Right forelimb (tissue), 1 donor: ENCODE measurements around the gene SLC7A5.
"Not testable (repeated sequence)": the region's sequence is repeated elsewhere in the genome, so short reads cannot be mapped to it uniquely, and the experiment has no call there.

ENCODE experiments used
- DNase-seq: peaks from one replicate; pipeline ENCODE4 v3.0.0-alpha.2; 2018

The SLC7A5 gene

DNA sequence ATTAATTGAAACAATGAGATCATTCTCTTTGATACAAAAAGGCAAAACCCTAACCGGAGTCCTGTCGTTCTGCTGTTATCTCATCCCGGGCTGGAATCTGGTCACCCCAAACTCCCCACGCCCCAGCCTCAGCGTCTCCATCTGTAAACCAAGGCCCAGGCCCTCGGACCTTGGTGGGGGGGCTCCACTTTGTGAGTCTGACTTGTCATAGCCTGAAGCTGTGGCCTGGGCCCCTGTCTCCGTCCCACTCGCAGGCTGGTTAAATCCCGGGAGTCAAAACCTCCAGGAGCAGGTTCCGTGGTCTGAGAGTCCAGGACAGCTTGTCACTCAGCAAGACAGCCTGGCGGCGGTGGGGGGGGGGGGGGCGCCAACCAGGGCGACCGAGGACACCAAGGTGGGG lies 50.0 kb downstream of the SLC7A5 start:
- DNase-seq = no peak

DNA sequence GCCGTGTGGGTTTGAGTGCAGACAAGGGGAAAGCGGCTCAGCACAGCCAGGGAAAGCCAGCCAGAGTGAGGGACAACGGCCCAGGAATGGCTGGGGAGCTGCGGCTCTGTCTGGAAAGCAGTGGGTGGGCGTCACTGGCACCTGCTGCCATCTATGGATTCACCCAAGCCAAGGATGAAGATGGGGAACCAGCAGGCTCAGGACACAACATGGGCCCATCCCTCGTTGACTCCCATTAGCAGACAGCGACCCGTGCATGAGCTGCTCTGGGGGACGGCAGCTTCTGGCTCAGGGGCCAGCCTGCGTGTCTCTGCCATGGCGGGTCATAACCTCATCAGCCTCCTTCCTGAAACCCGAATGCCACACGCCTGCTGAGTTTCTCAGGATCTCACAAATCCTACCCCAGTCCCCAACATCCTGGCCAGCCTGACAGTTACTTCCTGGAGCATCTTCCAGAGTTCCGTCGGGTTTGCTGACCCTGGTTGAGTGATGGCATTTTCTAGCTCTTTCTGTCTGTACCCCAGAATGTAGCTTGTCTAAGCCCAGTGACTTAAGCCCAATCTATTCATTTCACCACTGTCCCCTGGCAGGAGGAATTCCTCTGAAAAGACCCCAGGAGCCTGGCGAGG lies 50.7 kb downstream of the SLC7A5 start:
- no peak for DNase-seq

DNA sequence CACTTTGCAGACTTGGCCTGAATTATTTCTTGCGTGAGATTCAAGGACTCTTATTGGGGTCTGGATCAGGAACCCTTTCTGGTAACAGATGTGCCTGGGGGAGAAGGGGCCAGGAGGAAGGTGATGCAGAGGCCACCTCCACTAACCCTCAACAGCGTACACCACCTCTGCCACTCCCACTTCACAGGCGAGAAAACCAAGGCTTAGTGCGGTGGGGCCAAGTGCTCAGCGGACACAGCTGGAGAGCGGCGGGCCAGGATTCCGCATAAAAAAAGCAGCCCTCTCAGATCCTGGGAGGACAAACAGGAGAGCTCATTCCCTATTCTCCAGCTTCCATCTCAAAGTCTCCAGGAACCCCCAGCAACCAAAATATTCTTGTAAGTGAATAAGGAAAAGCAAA lies 51.4 kb downstream of the SLC7A5 start:
- DNase-seq = no peak

DNA sequence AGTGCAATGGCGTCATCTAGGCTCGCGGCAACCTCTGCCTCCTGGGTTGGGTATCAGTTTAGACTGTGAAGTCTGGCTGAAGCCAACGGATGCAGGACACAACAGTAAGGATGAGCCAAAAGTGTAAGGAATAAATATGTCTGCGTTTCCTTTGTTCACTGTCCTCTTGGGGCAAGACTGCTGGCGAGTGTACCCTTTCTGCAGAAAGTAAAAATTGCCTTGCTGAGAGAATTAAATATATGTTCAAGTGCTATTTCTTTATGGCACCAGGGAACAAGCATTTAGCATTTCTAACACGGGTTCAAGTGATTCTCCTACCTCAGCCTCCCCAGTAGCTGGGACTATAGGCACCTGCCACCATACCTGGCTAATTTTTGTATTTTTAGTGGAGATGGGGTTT lies 51.9 kb downstream of the SLC7A5 start:
- DNase-seq = not testable (repeated sequence)

DNA sequence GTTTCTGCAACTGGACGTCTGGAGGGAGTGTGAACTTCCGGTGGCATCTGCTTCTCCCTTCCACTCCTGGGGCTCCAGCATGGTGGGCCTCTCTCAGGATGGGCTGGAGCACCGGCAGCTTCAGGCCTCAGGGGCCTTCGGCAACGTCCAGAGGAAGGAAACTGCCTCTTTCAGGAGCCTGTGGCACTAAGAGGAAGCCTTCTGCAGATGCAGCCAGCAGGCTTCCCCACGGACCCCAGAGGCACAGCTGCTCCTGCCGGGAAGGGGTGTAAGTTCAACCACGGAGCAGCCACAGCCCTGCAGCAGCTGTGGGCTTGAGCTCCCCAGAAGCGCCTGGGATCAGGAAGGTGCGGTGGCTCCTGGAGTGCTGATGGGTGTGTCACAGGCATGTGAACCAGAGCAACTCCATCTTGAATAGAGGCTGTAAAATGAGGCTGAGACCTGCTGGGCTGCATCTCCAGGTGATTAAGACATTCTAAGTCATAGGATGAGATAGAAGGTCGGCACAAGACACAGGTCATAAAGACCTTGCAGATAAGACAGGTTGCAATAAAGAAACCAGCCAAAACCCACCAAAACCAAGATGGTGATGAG lies 52.7 kb downstream of the SLC7A5 start:
- DNase-seq = no peak

DNA sequence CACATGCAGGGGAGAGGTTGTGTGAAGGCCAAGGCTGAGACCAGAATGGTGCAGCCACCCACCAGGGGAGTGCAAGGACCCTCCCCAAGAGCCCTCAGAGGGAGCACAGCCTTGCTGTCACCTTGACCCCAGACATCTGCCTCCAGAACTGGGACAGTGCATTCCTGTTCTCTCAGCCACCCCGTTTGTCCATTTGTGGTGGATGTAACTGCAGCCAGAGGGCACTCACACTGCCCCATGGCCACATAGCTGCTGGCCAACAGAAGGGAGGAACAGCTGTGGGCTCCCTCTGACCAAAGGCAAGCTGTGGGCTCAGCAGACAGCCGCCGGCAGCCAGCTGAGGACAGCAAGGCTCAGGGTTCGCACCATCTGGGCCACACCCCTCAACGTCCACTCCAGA lies 53.7 kb downstream of the SLC7A5 start:
- DNase-seq = no peak

DNA sequence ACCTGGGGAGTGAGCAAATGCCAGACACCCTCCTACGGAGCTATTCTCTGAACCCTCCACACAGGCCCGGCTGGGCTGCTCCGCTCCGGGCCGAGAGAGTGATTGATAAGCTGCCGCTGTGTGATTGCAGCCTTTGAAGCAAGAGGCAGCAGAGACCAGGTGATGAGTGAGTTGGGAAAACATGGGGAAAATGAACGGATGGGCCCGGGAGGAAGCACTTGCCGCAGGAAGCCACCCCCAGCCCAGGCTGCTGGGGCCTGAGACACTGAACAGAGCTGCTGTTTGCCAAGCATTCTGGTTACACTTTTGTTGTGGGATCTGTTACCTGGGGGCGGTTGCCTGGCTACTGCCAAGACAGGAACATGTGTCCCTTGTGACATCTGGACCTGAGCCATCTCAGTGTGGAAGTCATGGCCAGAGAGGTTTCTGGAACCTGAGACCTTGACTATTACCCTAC lies 57.1 kb downstream of the SLC7A5 start:
- DNase-seq = no peak

DNA sequence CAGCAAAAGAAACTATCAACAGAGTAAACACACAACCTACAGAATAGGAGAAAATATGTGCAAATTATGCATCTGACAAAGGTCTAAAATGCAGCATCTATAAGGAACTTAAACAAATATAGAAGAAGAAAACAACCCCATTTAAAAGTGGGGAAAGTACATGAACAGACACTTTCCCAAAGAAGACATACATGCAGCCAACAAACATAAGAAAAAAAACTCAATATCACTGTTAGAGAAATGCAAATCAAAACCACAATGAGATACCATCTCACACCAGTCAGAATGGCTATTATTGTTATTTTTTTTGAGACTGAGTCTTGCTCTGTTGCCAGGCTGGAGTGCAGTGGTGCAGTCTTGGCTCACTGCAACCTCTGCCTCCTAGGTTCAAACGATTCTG lies 57.9 kb downstream of the SLC7A5 start:
- not testable (repeated sequence) for DNase-seq

DNA sequence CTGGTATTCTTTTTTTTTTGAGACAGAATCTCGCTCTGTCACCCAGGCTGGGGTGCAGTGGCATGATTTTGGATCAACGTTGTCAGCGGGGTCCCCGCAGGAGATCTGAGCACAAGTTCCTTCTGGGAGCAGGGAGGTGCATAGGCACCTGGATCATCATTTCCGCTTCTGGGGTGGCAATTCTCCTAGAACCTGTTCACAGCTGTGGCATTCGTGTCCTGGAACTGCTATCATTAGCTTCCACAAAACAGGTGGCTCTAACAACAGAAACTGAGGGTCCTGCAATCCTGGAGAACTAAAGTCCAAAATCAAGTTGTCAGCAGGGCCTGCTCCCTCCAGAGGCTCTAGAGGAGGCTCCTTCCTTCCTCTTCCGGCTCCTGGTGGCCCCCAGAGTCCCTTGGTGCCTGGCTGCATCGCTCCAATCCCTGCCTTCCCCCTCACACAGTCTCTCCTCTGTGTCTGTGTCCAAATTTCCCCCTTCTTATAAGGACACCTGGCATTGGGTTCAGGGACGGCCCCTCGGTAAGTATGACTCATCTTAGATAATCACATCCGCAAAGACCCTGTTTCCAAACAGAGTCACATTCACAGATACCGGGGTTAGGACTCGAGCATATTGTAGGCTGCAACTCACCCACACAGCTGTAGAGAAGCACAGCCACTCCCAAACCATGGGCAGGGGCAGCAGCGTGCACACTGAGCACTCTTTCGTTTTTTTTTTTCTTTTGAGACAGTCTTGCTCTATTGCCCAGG lies 60.0 kb downstream of the SLC7A5 start:
- no peak for DNase-seq

DNA sequence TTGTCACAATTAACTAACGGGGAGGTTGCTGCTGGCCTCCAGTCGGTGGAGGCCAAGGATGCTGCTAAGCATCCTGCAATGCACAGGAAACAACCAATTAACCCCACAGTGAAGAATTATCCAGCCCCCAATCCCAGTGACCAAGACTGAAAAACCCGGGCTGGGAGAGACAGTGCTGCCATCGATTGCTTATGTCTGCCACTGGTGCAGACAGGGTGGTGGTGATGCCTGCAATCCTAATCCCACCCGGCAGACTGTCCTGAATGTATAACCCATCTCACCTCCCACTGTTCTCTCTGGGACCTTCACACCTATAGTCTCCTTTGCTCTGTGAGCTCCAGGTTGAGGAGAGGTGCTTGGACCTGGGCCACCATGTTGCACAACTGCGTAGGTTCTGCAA lies 61.2 kb downstream of the SLC7A5 start:
- DNase-seq = no peak

DNA sequence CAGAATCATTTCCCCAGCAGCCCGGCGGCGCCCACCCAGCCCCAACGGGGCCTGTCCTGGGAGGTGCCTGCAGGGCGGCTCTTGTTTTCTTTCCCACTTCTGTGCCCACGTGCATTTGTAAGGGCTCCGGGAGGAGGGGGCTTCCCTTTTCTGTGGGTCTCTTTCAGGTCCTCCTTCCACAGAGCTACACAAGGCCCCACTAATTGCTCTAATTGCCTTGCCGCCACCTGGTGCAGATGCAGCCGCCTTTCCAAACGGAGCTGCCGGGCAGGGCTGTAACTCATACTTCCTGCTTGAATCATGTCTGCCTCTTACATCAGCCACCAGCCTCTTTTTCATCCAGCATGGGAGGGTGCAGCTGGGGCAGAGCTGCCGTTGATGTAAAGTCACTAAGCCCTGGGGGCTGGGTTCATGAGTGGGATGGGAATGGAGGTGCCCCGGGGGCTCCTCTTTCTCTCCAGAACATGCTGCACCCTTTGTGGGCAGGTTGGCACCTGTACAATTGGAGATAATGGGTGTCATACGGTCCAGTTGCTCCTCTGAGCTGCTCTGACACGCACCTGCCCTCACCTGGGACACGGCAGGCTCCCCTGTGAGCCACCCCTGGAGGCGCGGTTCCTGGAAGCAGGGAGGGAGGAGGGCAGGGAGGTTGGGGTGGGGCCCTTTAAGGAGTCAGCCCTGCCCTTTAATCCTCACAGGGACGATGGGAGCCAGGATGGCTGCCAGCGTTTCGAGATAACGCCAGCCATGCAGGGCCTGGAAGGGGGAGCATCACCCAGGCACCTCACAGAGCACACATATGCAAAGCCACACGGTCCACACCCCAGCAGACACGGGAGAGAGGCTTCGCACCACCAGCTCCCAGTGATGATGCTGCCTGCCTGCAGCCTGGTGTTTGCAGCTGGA lies 62.4 kb downstream of the SLC7A5 start:
- peak; percentile 56 for DNase-seq

DNA sequence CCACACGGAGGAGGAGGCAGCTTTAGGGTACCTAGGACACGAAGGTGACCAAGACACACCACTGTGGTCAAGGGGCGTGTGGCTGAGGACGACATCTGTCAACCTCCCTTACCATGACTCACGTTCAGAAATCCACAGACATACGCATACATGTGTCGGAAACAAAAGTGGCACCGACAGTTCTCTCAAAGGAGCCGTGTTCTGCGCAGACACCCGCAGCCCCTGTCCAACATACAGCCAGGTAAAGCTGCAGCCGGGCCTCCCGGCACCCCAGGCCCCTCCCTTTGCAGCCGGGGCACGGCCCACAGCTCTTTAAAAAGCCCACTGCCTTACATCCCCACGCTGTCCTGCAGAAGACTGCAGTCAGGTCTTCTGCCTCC lies 63.1 kb downstream of the SLC7A5 start:
- DNase-seq = no peak

DNA sequence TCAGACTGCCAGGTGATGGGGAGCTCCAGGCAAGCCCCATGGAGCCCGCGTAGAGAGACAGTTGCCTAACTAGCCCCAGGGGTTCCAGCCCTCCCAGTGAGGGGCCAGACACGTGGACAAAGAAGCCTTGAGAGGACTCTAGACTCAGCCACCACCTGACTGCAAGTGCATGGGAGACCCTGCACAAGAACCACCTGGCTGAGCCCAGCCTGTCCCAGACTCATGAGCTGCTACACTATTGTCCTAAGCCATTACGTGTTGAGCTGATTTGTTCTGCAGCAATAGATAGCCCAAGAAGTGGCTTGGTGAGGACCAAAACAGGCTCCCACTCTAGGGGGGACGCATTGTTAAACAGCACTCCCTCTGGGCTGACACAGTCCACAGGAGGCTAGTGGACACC lies 65.9 kb downstream of the SLC7A5 start:
- DNase-seq = no peak

DNA sequence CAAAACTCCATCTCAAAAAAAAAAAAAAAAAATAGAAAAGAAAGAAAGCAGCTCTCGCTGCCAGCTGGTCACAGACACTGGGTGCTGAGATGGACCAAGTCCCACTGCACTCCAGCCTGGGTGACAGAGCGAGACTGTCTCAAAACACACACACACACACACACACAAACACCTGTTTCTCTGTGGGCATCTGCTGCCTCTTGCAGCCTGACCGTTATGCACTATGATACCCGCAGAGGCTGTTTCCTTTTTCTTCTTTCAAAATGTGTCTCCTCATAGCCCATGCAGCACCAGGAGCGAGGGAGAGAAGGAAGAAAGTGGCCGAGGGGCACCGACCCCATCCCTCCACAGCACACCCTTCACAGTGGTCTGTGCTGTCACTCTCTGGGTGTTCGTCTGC lies 66.6 kb downstream of the SLC7A5 start:
- no peak for DNase-seq

DNA sequence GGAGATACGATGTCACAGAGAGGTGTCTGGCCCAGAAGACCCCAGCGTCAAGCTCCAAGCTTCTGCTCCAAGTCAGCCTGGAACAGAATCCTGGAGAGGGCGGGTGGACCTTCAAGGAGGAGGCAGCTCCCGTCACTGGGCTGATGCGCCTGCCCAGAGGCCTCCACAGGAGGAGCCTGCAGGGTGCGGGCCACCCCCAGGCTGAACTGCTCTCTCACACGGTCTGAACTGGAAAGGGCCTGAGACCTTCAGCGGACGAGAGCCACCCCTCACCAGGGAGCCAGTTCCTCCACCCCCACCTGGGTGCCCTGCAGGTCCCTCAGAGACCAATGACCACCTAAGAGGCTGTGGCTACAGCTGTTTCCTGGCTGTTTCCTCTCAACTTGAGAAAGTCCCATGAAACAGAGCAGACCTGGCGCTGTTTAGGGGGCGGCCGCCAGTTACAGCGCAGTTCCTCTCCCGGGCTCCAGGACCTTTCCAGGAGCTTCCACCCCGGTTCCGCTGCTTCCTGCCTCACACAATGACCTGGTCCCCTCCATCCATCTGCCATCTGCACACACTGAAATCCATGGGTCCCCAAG lies 67.5 kb downstream of the SLC7A5 start:
- no peak for DNase-seq

DNA sequence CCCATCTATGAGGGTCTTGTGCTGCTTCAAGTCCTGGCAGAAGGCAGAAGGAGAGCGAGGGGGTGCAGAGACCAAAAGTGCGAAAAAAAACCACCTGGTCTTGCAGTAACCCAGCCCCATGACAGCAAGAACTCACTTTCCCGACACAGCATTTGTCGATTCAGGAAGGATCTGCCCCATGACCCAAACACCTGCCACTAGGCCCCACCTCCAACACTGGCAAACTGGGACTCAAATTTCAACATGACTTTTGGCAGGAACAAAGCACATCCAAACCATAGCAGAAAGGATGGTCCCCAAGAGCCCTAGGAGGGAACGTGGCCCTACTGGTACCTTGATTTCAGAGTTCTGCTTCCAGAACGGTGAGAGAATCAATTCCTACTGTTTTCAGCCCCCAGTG lies 68.8 kb downstream of the SLC7A5 start:
- no peak for DNase-seq

DNA sequence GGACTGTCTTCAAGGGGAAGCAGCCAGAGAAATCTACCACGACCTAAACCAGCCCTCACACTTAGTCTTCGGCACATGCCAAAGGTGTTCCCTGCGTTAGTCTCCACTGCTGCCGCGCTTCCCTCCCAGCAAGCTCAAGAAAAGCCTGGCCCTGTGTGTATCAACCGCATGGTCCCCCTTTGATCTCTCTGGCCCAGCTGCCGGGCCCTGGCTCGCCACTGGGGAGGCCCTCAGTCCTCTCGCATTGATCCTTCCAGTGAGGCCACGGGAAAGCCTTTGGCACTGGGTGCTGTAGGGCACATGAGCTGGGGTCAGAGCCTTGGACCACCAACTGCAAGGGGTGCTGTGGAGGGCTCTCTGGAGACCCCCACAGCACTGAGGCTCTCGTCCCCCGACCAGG lies 74.0 kb downstream of the SLC7A5 start:
- no peak for DNase-seq

DNA sequence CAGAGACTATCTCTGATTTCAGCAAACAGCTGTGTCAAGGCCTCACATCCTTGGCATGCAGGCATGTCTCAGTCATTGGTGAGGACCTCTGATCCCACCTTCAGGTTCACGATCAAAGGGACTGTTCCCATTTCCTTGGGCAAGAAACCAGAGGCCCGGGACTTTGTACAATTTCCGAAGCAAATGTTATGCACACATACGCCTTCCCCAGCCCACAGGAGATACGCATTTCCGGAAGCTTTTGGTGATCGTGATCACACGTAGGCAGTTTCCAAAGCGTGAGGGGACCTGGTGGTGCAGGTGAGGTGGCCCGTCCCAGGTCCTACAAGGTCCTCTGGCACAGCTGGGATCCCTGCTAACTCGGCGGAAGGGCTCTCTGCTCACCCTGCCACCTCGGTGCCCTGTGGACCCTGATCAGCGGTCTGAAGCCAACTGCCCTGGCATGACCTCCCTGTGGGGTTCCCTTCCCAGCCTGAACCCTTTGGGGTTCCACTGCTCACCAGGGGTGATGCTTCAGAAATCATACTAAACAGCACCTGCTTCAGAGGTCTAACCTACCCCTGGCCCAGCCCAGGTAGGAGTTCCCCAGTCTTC lies 74.7 kb downstream of the SLC7A5 start:
- no peak for DNase-seq

DNA sequence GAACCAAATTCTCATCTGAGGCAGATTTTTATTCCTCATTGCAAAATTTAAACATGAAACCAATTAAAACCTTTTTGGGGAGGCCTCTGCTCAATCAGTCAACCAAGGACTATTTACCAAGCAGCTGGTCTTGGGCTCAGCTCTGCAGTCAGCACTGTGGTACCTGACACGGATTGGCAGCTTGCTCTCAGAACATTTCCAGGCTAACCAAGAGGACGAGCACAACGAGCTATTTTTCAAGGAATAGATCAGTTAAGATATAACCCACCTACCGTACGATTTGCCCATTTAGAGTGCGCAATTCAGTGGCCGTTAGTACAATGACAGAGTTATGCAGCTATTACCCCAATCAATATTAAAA lies 77.1 kb downstream of the SLC7A5 start:
- DNase-seq = no peak

DNA sequence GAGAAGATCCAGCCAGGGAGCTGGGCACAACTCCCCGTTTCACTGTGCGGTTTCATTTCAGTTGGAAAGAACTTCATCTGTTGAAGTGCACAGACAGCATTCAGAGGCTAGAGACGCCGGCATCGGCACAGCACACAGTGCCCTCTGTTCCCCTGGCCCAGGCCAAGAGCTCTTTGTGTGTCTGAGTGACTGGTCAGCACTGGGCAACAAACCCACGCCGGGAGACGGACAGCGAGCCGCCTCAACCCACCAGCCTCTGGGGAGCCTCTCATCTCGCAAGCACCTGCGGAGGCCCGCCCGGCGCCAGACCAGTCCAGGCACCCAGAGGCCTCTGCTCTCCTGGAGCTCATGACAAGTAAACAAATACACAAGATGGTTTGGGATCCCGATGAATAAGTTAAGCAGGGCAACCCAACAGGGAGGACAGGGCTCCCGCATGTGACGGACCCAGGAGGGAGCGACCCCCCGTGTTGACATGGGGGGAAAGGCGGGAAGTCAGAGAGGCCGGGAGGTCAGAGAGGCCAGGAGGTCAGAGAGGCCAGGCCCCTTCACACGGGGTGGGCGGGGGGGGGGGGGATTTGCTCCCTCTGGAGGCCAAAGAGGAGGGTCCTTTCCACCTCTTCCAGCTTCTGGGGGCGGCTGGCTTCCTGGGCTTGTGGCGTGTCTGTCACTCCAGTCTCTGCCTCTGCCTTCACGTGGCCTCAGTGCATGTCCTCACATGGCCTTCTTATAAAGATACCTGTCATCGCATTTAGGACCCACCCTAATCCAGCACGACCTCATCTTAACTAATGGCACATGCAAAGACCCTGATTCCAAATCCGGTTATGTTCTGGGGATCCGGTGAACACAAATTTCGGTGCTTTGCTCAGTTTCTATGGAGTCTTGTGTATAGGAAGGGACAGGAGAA lies 77.8 kb downstream of the SLC7A5 start:
- DNase-seq = no peak

DNA sequence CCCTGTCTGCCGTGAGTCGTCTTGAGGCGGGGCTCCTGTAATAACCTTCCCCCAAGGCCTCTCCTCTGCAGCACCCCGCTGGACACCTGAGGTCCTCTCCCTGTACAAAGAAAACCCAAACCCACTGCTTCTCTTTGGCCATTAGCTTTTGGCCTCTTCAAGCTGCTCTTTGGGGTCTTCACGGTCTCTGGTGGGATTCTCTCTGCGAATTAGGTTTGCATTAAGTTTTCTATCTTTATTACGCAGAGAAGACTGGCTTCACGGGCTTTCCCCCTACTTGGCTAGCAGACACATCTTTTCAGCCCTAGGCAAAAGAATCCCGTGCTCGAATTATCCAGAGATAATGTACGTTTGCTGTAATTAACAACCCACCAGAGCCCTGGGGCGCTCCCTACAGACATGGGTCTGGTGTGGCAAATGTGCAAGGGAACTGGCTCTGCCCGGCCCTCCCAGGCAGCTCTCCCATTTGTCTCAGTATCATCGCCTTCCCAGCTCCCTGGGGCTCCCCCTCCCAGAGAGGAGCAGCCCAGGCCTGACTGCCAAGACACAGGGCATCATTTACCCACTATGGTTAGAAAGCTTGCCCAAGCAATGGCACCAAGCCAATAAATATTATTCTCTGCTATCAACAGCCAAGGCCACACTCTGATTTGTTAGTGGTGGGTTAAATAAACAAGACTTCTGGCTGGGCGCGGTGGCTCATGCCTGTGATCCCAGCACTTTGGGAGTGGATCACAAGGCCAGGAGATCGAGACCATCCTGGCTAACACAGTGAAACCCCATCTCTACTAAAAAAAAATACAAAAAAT lies 78.8 kb downstream of the SLC7A5 start:
- no peak for DNase-seq
